Smooth muscle cell (in vitro differentiated cells): Measurements from ENCODE around the gene MAN1C1. TPM values are rescaled to one million over a fixed set of nuclear protein-coding genes. Genes with fewer than 3 reads are reported as not detected.

ENCODE experiments used
- DNase-seq: peaks from one replicate; lab custom pipeline; 2025; ENCODE audit not compliant: unreplicated experiment; lab: John Stamatoyannopoulos, UW
- H2AFZ ChIP-seq: fragments of 200-600 bp; sonication (generic); 2 replicates; pipeline ENCODE4 v1.6.0; 2016; ENCODE audit warnings: antibody characterized with exemption, low read depth, mild to moderate bottlenecking
- H3F3A ChIP-seq: fragments of 200-600 bp; sonication (generic); 2 replicates; pipeline ENCODE4 v1.6.0; 2017; ENCODE audit warnings: antibody characterized with exemption, low read depth
- H3K27ac ChIP-seq: fragments of 200-600 bp; sonication (generic); 2 replicates; pipeline ENCODE4 v1.5.1; 2016; ENCODE audit warnings: low read depth, mild to moderate bottlenecking
- H3K27me3 ChIP-seq: fragments of 200-600 bp; sonication (generic); 2 replicates; pipeline ENCODE4 v1.6.1; 2016; ENCODE audit warnings: low read depth, mild to moderate bottlenecking
- H3K36me3 ChIP-seq: fragments of 200-600 bp; sonication (generic); 2 replicates; pipeline ENCODE4 v1.5.1; 2016; ENCODE audit warnings: low read depth
- H3K4me1 ChIP-seq: fragments of 200-600 bp; sonication (generic); 2 replicates; pipeline ENCODE4 v1.5.1; 2016; ENCODE audit warnings: low read depth
- H3K4me2 ChIP-seq: fragments of 200-600 bp; sonication (generic); 2 replicates; pipeline ENCODE4 v1.6.0; 2016; ENCODE audit warnings: mild to moderate bottlenecking
- H3K4me3 ChIP-seq: fragments of 200-600 bp; sonication (generic); 2 replicates; pipeline ENCODE4 v1.5.1; 2016; ENCODE audit warnings: mild to moderate bottlenecking
- H3K79me2 ChIP-seq: fragments of 200-600 bp; sonication (generic); 2 replicates; pipeline ENCODE4 v1.6.0; 2016; ENCODE audit warnings: low read depth, mild to moderate bottlenecking
- H3K9ac ChIP-seq: fragments of 200-600 bp; sonication (generic); 2 replicates; pipeline ENCODE4 v1.6.0; 2016; ENCODE audit warnings: low read depth
- H3K9me3 ChIP-seq: fragments of 200-600 bp; sonication (generic); replicated peaks from 2 replicates; pipeline ENCODE4 v1.5.1; 2016; ENCODE audit warnings: low read depth
- H4K20me1 ChIP-seq: fragments of 200-600 bp; sonication (generic); 2 replicates; pipeline ENCODE4 v1.6.0; 2016; ENCODE audit warnings: low read depth
- WGBS: methylation state at CpG from one replicate; pipeline ENCODE4 v1.1.7; 2016; ENCODE audit warnings: low lambda C conversion rate; 5-methylcytosine and 5-hydroxymethylcytosine counted together
- polyA plus RNA-seq: library from polyadenylated mRNA; unstranded; fragments of >200 nt; fragmentation: Nextera tagmentation; extraction: Ambion mirVana; gene quantifications from 2 replicates; pipeline ENCODE4 v1.2.1, GENCODE V29; 2016
- total RNA-seq: library from RNA; depleted of rRNA; stranded (reverse); fragments of >200 nt; gene quantifications from 2 replicates; pipeline ENCODE4 v1.2.3, GENCODE V29; 2014
- TF ChIP-seq, protein P1 (sequence below): fragments of 200-600 bp; sonication (generic); IDR thresholded peaks from 2 replicates; pipeline ENCODE4 v1.5.1; 2017; ENCODE audit warnings: borderline replicate concordance, mild to moderate bottlenecking, antibody characterized with exemption; ENCODE audit not compliant: insufficient read depth, poor library complexity, severe bottlenecking

The MAN1C1 gene
- total and polyA plus RNA-seq, 2 experiments from 2014 or later = 4.4 to 10.5 TPM

- H4K20me1 ChIP-seq = no peaks in the 10 kb centered on the region
- H3K36me3 ChIP-seq = no peaks in the 10 kb centered on the region
- no peak overlapping the region for H3K4me3 ChIP-seq
- no peak overlapping the region for H3K27ac ChIP-seq
- H2AFZ ChIP-seq = no peak overlapping the region
- TF ChIP-seq, protein P1, sequence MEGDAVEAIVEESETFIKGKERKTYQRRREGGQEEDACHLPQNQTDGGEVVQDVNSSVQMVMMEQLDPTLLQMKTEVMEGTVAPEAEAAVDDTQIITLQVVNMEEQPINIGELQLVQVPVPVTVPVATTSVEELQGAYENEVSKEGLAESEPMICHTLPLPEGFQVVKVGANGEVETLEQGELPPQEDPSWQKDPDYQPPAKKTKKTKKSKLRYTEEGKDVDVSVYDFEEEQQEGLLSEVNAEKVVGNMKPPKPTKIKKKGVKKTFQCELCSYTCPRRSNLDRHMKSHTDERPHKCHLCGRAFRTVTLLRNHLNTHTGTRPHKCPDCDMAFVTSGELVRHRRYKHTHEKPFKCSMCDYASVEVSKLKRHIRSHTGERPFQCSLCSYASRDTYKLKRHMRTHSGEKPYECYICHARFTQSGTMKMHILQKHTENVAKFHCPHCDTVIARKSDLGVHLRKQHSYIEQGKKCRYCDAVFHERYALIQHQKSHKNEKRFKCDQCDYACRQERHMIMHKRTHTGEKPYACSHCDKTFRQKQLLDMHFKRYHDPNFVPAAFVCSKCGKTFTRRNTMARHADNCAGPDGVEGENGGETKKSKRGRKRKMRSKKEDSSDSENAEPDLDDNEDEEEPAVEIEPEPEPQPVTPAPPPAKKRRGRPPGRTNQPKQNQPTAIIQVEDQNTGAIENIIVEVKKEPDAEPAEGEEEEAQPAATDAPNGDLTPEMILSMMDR = no peak
- no peak overlapping the region for H3K4me2 ChIP-seq
- no peaks in the 10 kb centered on the region for H3K4me1 ChIP-seq
- H3K27me3 ChIP-seq = no peaks in the 10 kb centered on the region
- no peak for DNase-seq
- no peaks in the 10 kb centered on the region for H3F3A ChIP-seq
- WGBS = 77% methylated on average over 14 of the region's 14 CpGs
- no peaks in the 10 kb centered on the region for H3K9me3 ChIP-seq
- H3K9ac ChIP-seq = no peak overlapping the region
- no peaks in the 10 kb centered on the region for H3K79me2 ChIP-seq
Measured at GRCh38 chr1:25780318-25781129, 163.9 kb downstream of the MAN1C1 start.

GRCh38 chr1:25781130-25781433, 164.5 kb downstream of the MAN1C1 start:
- Histone ChIP-seq H3K36me3 (no peaks in the 10 kb centered on the region), H3K27me3 (no peaks in the 10 kb centered on the region), H3F3A (no peaks in the 10 kb centered on the region), H3K4me1 (no peaks in the 10 kb centered on the region), H3K9me3 (no peaks in the 10 kb centered on the region), H3K4me3 (no peak overlapping the region), H3K4me2 (no peak overlapping the region), H4K20me1 (no peaks in the 10 kb centered on the region), H3K79me2 (no peaks in the 10 kb centered on the region), H3K27ac (no peak overlapping the region), H3K9ac (no peak overlapping the region), H2AFZ (no peak overlapping the region)
- TF ChIP-seq, protein P1 = no peak
- WGBS = 100% methylated on average over 3 of the region's 3 CpGs
- no peak for DNase-seq

DNA sequence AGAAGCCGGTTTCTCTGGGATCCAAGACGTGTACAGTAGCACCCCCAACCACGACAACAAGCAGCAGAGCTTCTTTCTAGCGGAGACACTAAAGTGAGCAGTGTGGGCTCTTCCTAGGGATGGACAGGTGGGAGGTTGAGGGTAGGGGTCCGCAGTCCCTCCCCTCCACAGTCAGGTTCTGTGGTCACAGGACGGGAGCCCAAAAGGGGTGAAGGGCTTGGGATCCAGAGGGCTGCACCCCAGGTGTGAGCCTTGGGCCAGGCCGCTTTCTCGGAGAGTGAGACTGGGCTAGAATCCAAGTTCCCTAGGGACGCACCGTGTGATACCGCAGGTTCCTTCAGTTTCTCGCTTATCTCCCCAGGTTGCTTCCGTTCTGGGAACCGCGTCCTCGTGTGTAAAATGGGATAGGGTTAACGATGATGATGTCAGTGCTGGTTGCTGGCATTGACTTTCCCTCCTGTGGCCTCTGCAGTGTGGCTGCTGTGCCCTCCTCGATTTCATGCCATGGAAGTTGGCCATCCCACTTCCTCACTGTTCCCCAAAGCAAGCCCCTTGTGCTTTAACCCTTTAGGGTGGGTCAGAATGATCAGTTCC, 166.1 kb downstream of the MAN1C1 start:
- no peaks in the 10 kb centered on the region for H3K4me1 ChIP-seq
- no peak overlapping the region for H3K4me2 ChIP-seq
- TF ChIP-seq, protein P1 = no peak
- WGBS = 89% methylated on average over 18 of the region's 18 CpGs
- H4K20me1 ChIP-seq = no peaks in the 10 kb centered on the region
- DNase-seq = no peak
- no peak overlapping the region for H3K4me3 ChIP-seq
- H3K79me2 ChIP-seq = no peaks in the 10 kb centered on the region
- no peaks in the 10 kb centered on the region for H3F3A ChIP-seq
- H3K36me3 ChIP-seq = no peaks in the 10 kb centered on the region
- H3K27me3 ChIP-seq = no peaks in the 10 kb centered on the region
- no peak overlapping the region for H3K9ac ChIP-seq
- H3K9me3 ChIP-seq = no peaks in the 10 kb centered on the region
- no peak overlapping the region for H3K27ac ChIP-seq
- H2AFZ ChIP-seq = no peak overlapping the region
